ENCODE results near the gene ANKRD2.
"Not testable (repeated sequence)": the region's sequence is repeated elsewhere in the genome, so short reads cannot be mapped to it uniquely, and the experiment has no call there.

ANKRD2 gene

DNA sequence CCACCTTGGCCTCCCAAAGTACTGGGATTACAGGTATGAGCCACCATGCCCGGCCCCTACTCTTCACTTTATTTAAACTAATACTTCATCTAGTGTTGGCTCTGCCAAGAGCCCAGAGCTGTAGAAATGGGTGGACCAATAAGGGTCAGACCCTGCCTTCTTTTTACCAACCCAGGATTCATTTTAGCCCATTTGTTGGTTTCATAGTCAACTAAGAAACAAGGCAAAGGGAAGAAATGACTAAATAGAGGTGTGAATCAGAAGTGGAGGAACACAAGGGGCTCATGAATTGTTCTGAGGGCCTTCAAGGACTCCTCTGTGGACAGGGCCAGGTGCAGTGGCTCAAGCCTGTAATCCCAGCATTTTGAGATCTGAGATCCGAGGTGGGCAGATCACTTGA lies 1.1 kb downstream of the ANKRD2 start:
- no peak for DNase-seq (ENCODE audit: low read depth)

DNA sequence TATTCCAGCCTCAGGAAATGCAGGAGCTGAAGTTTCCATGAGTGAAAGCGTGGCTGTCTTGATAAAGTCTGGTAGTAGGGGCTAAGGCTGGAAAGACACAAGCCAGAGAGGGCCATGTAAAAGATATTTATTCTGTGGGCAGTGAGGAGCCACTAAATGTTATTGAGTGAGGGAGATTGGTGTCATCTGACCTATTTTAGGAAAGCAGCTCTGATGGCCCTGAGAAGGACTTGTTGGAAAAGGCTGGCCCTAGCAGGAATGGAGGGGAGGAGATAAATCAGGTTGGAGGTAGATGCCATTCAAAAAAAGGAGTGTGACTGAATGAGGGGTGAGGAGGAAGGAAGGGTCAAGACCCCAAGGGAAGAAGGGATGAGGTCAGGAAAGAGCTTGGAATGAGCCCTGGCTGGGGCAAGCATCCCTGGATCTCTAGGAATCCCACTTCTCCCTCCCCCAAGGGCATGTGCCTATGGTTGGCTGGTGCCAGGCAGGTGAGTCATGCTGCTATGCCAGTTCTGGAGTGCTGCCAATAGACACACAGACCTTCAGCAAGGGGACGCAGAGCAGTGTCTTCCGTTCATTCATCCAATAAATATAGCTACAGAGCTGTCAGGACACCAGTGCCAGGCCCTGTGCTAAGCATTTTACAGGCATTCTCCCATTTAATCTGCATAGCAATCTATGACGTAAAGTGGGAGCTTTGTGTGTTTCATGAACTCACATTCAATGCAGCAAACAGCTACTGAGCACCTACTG lies 2.0 kb downstream of the ANKRD2 start:
- DNase-seq (ENCODE audit: low read depth), result no peak

DNA sequence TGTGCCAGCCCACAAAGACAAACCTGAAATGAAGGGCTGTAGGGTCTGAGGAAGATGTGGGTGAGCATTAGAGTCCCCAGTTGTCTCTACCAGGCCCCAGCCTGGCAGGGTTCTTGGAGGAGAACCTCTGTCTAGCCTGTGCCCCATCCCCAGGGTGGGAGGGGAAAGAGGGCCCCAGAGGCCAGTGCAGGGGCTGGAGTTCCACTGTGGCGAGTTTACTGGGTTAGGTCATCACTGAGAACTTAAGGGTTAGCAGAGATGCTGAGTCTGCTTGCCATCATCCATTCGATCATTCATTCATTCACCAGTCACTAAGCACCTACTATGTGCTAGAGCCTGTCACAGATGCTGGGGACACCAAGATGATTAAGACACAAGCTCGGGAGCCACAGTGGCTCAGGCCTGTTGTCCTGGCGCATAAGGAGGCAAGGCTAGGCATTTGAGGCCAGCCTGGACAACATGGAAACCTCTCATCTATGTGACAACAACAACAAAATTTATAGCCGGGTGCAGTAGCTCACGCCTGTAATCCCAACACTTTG lies 2.6 kb downstream of the ANKRD2 start:
- no peak for DNase-seq (ENCODE audit: low read depth)

DNA sequence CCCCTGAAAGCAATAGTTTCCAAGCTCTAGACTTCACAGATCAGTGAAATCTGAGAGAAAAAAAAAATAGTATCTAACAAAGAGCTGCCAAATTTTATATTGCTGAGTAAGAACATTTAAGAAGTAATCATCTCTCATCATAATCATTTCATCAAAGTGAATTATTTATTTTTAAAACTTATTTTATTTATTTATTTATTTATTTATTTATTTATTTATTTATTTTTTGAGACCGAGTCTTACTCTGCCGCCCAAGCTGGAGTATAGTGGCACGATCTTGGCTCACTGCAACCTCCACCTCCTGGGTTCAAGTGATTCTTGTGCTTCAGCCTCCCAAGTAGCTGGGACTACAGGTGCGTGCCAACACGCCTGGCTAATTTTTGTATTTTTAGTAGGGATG lies 3.9 kb downstream of the ANKRD2 start:
- DNase-seq (ENCODE audit: low read depth), result not testable (repeated sequence)

DNA sequence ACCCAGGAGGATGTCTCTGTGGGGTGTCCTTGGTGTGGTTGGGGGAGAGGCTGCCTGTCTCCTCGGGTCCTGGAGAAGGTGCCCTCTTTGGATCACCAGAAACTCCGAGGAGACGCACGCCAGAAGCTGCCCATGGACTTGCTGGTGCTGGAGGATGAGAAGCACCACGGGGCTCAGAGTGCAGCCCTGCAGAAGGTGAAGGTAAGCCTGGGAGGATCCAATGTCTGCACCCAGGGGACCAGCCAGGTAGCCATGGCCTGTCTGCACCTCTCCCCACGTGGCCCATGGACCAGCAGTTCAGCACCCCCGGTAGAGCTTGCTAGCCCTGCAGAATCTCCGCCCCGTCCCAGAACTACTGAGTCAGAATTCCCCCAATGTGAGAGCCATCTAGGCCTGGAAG lies 5.1 kb downstream of the ANKRD2 start:
- DNase-seq (ENCODE audit: low read depth), result no peak

DNA sequence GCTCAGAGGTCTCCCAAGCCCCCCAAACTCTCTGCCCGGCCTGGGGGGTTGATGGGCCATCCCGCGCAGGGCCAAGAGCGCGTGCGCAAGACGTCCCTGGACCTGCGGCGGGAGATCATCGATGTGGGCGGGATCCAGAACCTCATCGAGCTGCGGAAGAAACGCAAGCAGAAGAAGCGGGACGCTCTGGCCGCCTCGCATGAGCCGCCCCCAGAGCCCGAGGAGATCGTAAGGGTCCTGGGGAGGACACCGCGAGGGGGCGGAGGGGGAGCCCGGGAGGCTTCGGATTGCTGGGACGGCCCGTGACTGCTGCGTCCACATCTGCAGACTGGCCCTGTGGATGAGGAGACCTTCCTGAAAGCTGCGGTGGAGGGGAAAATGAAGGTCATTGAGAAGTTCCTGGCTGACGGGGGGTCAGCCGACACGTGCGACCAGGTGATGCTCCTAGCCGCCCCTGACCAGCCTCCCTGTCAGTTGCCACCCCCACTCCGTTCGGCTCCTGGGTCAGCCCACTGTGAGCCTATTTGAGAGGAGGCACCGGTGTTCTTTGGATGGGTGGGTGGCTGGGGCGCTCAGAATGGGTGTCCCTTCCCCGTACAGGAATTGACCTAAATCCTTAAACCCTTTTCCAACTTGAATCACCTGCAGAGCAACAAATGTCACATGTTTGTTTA lies 5.7 kb downstream of the ANKRD2 start:
- DNase-seq (ENCODE audit: low read depth), result no peak

DNA sequence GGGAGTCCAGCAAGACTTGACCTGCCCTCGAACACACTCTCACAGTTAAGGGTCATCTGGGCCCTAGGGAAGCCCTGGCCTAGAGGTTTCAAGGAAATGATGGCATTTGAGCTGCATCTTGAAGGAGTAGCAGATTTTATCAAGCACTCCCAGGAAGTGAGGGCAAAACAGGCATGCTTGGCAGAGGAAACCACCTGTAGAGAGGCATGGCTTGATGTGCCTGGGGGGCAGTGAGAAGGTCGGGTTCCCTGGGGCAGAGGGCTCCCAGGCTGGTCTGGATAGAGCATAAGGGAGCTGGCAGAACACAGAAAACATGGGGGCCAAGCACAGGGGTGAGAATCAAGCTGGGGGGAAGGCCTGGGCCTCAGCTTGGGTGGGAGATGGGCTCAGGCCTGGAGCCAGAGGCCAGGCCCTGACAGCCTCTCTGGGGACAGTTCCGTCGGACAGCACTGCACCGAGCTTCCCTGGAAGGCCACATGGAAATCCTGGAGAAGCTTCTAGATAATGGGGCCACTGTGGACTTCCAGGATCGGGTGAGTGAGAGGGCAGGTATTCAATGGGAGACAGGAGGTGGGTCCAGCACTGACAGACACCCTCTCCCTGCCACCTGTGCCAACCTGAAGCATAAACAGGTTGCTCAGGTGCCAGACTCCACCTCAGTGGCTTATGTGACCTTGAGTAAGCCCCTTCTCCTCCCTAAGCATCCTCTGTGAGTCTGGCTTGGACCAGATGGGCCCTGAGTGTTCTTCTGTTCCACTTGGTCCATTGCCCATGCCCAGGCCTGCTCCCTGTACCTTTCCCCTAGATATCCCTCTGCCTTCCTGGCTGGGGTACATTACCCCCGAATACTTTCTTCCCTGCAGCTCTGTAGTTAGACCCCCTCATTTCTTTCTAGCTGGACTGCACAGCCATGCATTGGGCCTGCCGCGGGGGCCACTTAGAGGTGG lies 8.1 kb downstream of the ANKRD2 start:
- DNase-seq (ENCODE audit: low read depth), result no peak

DNA sequence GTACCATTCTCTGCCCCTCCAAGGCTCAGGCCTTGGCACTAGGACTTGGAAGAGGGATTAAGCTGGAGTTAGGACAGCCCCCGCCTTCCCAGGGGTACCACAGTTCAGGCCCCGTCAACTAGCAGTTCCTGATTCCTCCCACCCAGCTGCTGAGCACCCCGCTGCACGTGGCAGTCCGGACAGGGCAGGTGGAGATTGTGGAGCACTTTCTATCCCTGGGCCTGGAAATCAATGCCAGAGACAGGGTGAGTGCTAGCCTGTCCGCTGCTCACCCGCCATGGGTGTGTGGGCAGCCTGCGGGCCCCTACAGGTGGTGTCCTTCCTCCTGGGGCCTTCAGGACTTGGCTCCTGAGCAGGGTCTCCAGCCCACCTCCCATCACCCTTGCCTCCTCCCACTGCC lies 9.6 kb downstream of the ANKRD2 start:
- DNase-seq (ENCODE audit: low read depth), result no peak

DNA sequence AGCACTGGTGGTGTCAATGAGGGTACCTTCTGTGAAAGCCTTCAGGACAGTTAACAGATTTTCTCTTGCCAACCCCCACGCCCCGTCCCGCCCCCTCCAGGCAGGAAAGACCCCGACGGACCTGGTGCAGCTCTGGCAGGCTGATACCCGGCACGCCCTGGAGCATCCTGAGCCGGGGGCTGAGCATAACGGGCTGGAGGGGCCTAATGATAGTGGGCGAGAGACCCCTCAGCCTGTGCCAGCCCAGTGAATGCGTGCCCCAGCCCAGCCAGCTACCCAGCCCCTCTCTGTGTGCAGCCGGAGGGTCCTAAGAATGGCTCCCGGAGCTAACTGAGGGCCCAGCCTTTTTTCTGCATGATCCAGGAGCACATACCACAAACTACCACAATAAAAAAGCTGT lies 10.9 kb downstream of the ANKRD2 start:
- DNase-seq (ENCODE audit: low read depth), result no peak

DNA sequence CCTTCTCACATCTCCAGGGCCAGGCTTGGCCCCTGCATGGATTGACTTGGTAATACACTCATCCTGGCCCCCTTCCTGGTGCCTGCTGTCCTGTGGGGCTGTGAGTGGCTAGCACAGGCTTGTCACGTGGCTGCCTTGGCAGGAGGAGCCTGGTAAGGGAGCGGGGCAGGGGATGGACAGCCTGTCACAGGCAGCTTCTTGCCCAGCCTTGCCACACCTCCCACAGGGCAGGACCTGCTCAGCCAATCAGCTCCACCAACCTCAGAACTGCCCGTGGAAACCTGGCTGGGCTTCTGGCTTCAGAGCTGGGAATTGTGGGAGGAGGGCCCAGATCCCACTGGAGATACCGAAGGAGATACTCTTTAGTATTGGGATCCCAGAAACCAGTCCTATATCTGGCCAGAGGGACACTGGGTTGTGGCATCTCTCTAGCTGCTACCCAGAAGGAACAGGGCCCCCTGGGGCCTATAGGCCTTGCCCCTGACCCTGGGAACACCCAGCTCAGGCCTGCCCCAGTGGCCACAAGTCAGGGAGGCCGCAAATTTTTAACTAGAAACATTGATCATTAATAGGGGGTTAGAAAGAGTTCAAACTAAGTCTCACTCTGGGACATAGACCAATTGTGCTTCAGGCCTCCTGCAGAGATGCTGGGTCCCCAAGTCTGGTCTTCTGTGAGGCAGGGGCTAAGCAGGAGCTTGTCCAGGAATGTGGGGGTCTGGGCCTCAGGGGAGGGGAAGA lies 11.7 kb downstream of the ANKRD2 start, which contains the start of gene HOGA1:
Gene HOGA1, plus strand, starts transcription at position 330 of the 738 bp plus-strand sequence. Its CDS starts 315 bp downstream, at position 645.
- no peak for DNase-seq (ENCODE audit: low read depth)

DNA sequence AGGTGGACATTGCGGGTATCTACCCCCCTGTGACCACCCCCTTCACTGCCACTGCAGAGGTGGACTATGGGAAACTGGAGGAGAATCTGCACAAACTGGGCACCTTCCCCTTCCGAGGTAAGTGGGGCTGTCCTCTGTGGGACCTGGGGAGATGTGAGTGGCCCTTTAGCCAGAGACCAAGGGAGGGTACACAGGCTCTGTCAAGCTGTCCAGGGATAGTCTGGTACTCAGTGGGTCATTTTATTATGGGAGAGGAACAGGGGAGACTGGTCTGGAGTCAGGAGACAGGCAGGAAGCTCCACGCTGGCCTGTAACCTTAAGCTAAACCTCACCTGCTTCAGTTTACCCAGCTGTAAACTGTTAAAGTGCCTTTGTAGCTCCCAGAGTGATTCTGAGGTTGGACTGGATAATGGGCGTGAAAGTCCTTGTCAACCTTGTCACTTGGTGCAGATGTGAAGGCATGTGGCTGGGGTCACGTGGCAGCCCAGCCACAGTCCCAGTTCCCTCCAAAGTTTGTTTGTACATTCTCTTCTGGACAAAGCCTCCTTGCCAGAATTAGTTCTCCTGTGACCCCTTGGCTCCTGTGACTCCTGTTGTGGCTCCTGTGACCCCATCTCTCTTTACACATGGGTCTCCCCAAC lies 12.3 kb downstream of the ANKRD2 start:
- no peak for DNase-seq (ENCODE audit: low read depth)

DNA sequence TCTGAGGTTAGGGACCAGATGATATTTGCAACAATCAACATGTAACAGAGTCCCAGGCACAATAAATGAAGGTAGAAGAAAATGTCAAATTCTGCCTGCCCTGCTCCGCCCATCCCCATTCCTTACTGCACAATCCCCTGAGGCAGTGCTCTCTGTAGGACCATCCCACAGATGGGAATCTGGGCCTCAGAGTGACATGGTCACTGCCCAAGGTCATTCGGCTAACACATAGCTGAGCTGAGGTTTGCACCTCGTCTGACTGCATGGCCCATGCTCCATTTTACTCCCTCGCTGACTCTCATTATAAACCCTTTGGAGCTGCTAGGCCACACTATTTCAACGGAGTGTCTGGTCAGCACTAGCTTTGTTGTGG lies 12.8 kb downstream of the ANKRD2 start:
- DNase-seq (ENCODE audit: low read depth), result no peak

DNA sequence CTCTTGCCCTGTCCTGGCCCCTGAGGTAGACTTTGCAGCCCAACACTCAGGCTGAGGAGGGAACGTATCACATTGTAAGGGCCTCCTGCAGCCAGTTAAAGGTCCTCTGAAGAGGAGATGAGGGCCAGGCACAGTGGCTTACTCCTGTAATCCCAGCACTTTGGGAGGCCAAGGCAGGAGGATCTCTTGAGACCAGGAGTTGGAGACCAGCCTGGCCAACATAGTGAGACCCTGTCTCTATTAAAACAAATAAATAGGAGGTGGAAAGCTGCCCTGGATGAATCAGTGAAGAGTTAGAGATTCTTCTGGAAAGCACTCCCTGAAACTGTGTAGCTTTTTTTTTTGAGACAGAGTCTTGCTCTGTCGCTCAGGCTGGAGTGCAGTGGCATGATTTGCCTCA lies 14.6 kb downstream of the ANKRD2 start:
- DNase-seq (ENCODE audit: low read depth), result no peak

DNA sequence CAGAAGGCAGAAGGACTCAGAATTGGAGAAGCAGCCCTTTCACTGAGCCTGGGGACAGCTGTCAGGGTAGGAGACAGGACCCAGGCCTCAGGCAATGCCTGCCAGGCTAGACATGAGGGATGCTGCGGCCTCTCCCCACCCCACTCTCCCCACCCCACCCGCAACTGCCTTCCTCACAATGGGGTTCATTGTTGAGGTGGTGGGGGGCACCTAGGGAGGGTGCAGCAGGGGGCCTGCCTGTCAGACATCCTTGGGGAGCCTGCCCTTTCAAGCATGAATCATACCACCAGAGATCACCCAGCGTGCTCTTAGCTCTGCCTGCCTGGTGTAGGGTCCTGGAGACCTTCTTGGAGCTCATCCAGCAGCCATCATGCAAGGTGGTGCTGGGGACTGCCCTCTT lies 16.9 kb downstream of the ANKRD2 start, which contains the start of gene C10orf62:
Gene C10orf62, plus strand, starts transcription at position 243 of the 400 bp plus-strand sequence. CDS start 177 bp downstream, outside the sequence.
- no peak for DNase-seq (ENCODE audit: low read depth)

DNA sequence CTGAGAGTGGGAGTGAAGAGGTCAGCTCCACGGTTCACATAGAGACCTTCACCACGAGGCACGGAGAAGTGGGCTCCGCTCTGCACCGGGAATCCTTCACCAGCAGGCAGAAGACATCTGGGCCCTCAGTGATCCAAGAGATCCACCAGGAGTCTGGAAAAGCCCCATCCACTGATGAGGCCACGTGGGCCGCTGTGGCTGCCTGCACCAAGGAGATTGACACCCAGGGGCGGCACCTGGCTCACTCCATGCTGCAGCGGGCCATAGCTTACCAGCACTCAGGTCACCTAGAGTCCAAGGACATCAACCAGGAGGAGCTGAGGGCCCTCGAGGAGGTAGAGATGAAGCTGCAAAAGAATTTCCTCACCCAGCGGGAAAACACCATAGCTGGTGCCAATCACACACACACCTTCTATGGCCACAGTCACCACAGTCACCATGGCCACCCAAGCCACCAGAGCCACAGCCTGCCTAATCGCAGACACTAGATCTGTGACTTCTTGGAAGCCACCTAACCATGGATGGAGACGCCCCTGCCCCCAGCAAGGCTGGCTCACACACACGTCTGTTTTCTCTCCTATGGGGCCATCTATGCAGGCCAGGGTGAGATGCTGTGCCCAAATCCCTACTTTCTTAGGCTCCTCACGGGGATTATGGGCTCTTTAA lies 17.6 kb downstream of the ANKRD2 start:
- no peak for DNase-seq (ENCODE audit: low read depth)

DNA sequence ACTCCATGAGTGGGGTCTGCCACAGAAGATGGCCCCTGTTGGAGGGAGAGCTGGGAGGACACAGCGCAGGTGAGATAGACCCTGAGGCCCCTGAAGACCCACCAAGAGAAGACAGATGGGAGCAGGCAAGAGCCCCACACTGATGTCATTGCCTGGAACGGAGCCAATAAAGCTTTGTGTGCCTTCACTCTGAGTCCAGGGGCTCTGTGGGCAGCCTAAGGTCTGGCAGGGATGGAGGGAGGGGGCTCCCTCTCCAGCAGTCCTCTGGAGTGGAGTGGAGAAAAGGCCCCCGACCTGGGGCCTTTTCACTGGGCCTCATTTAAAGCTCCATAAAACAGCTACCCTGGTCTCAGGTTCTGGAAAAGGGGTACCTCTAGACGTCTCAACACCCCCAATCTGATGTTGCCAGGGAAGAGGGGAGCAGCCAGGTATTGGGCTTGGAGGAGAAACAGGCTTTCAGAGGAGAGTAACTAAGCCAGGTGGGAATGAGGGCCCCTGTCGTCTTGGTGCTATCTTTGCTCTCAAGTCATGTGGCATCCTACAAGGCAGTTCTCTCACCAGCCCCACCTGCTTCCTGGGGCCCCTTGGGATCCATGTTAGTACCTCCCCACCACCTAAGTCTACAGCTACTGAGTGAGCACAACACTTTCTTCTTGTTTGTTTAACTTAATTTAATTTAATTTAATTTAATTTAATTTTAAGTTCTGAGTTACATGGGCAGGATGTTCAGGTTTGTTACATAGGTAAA lies 18.3 kb downstream of the ANKRD2 start:
- DNase-seq (ENCODE audit: low read depth), result no peak

DNA sequence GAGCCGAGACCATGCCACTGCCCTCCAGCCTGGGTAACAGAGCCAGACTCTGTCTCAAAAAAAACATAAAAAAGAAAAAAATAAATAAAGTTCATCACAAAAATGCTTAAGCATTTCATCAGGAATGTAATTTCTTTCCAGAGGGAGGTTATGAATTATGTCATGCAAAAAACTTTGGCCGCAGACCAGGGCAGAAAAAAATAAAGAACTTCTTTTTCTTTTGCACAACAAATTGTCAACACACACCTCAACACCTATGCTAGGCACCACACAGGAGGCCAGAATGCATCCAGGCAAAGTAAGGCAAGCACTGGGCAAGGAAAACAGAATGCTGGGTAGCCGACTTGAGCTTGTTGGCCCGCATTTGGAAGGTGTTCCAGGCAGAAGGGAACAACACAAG lies 20.8 kb downstream of the ANKRD2 start:
- no peak for DNase-seq (ENCODE audit: low read depth)

DNA sequence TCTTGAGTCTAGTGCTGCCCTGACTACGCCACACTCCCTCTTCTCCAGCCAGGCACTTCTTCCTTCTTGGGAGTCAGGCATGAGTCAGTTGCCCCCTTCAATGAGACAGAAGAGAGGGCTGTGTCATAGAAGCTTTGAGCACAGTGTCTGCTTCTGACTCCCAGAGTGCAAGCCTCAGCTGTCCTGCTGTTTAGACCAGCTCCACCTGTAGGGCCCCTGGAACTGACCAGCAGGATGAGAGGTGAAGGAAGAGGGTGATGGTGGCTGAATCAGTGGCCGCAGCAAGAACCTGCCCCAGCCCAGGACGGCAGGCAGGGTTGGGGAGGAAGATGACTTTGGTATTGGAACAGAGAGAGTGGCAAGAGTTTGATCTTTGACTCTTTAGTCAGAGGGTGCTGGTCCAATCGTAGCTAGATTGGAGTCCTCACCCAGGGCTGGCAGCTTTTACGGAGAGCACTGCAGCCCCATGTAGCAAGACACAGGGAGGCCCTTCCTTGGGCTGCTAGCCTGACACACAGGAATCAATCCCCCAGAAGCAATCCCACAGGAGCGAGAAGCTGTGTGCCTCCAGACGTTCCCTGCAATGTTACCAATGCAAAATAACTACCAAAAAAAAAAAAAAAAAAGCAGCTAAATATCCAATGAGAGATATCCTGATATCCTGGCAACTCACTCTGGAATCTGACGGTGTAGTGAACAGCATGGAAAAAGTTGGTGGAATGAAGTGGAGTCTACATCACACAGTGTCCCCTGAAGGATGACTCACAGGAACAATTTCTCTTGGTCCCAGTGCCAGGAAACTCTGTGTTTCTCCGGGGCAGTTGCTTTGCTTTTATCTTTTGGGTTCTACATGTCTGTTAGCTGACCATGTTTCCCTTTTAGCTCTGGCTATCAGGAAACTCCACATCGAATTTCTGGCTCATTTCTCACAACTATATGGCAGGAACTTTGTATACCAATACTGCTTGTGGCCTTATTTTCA lies 23.8 kb downstream of the ANKRD2 start:
- DNase-seq (ENCODE audit: low read depth), result no peak

All from stimulated activated CD4-positive, alpha-beta T cell treated with anti-CD3 and anti-CD28 coated beads, Interleukin-2, amount 100 ng/mL, for 4 hours (primary cell).